NCI-H1048 (cell line): ENCODE measurements around the gene CELSR2.

Experiments
- DNase-seq: peaks from one replicate; lab custom pipeline; 2025; lab: John Stamatoyannopoulos, UW

The CELSR2 gene

GRCh38 chr1:109231066-109231465 is 18.3 kb upstream of the CELSR2 start:
- DNase-seq: no peak

- DNase-seq: no peak
Observed at GRCh38 chr1:109235137-109235536, 14.2 kb upstream of the CELSR2 start.

GRCh38 chr1:109237512-109237911 is 11.8 kb upstream of the CELSR2 start:
- no peak for DNase-seq

GRCh38 chr1:109238382-109238781 is 11.0 kb upstream of the CELSR2 start:
- no peak for DNase-seq

- DNase-seq: no peak
Observed at GRCh38 chr1:109239047-109239408, 10.3 kb upstream of the CELSR2 start.

- DNase-seq: no peak
Observed at GRCh38 chr1:109239409-109240068, 9.8 kb upstream of the CELSR2 start.

GRCh38 chr1:109240158-109241152 is 8.9 kb upstream of the CELSR2 start:
- no peak for DNase-seq

- no peak for DNase-seq
Observed at GRCh38 chr1:109241344-109241743, 8.0 kb upstream of the CELSR2 start.

- no peak for DNase-seq
Observed at GRCh38 chr1:109241841-109242345, 7.4 kb upstream of the CELSR2 start.

GRCh38 chr1:109242387-109242786 is 7.0 kb upstream of the CELSR2 start:
- no peak for DNase-seq

- DNase-seq: no peak
Observed at GRCh38 chr1:109243221-109243620, 6.1 kb upstream of the CELSR2 start.

GRCh38 chr1:109243860-109244552 is 5.3 kb upstream of the CELSR2 start:
- DNase-seq: no peak

GRCh38 chr1:109246141-109246551 is 3.2 kb upstream of the CELSR2 start:
- DNase-seq: no peak

GRCh38 chr1:109247401-109248365 is 1.7 kb upstream of the CELSR2 start:
- DNase-seq: no peak

GRCh38 chr1:109248444-109248796 is 919 bp upstream of the CELSR2 start:
- DNase-seq: no peak

- DNase-seq: no peak
Observed at GRCh38 chr1:109249654-109250401, 489 bp downstream of the CELSR2 start.

GRCh38 chr1:109250454-109251276 is 1.3 kb downstream of the CELSR2 start:
- no peak for DNase-seq

GRCh38 chr1:109251277-109252166 is 2.2 kb downstream of the CELSR2 start:
- DNase-seq: no peak
